ENCODE data around the gene MYCT1. TPM values are rescaled to one million over a fixed set of nuclear protein-coding genes. Genes with fewer than 3 reads are reported as not detected.

MYCT1 gene
- polyA plus RNA-seq, 3 donors, result not detected

DNA sequence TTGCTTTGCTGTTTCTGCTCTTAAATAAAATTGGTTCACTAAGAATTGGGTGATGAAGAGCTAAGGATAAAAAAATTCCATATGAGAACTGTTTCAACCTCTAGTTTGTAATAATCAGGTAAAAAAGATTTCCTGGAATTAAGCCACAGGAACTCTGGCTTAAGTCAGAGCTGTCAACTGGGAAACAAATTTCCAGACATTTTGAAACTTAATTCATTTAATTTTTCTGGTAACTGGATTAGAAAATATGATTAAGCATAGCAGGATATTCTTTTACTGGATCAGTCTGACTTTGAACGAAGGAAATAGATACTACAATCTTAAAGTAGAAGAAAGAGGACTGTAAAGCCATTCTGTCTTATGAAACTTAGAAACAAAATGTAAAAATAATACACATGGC, 51.6 kb downstream of the MYCT1 start:
- WGBS (ENCODE audit: insufficient coverage), result no CpG with 5 or more reads among the region's 1 CpG
- Histone ChIP-seq H3K4me3 (replicated peaks in 1 of 3; ENCODE audit: low read depth in 2 of 3, low read length in 3 of 3) (no peak overlapping the region), H3K4me1 (ENCODE audit: control insufficient read depth in 1 of 2, insufficient read depth in 2 of 2, low read length in 2 of 2) (no peaks in the 10 kb centered on the region), H2AFZ (ENCODE audit: insufficient read depth, low read depth, low read length, poor library complexity, severe bottlenecking) (no peak overlapping the region), H3K9me3 (replicated peaks in 1 of 2; ENCODE audit: control insufficient read depth in 1 of 2, insufficient read depth in 1 of 2, low read length in 2 of 2) (no peaks in the 10 kb centered on the region), H3K9ac (ENCODE audit: insufficient read depth, low read length, poor library complexity, severe bottlenecking) (no peak overlapping the region), H3K4me2 (replicated peaks; ENCODE audit: extremely low read depth, low read length, poor library complexity, severe bottlenecking) (no peak overlapping the region), H3K27me3 (ENCODE audit: control insufficient read depth in 2 of 2, insufficient read depth in 2 of 2, low read length in 2 of 2) (no peaks in the 10 kb centered on the region), H4K20me1 (ENCODE audit: insufficient read depth, low read length) (no peaks in the 10 kb centered on the region), H3K36me3 (replicated peaks in 1 of 2; ENCODE audit: control insufficient read depth in 1 of 2, insufficient read depth in 2 of 2, low read length in 2 of 2) (no peaks in the 10 kb centered on the region), H3K27ac (ENCODE audit: low read depth in 1 of 2, low read length in 2 of 2) (no peak overlapping the region), H3K79me2 (ENCODE audit: insufficient read depth, low read length) (no peaks in the 10 kb centered on the region)
- peaks cover 0 to 3% (median 1%) of the 10 kb centered on the region in 3 donors for H3K27me3 Mint-ChIP-seq (ENCODE audit: low read depth in 3 of 3)
- no peaks in the 10 kb centered on the region for H3K4me1 Mint-ChIP-seq
- H3K27ac Mint-ChIP-seq, result no peak overlapping the region
- H3K36me3 Mint-ChIP-seq, result no peaks in the 10 kb centered on the region
- no peak overlapping the region for H3K4me3 Mint-ChIP-seq
- DNase-seq, result no peak
- TF ChIP-seq CTCF (IDR thresholded peaks at IDR 0.05), result no peak
- intact Hi-C loops (cut with micrococcal nuclease), result no loop called here
- H3K9me3 Mint-ChIP-seq, result no peaks in the 10 kb centered on the region

GRCh38 chr6:152750694-152751093, 53.0 kb downstream of the MYCT1 start, which contains the start of gene VIP:
Gene VIP (plus strand): TSS chr6:152750797. CDS start chr6:152752178, 1,381 bp downstream.
- H3K4me3 Mint-ChIP-seq, result no peak within 1 kb of the TSS
- no peak for TF ChIP-seq CTCF (IDR thresholded peaks at IDR 0.05)

More at GRCh38 chr6:152750694-152751093, 53.0 kb downstream of the MYCT1 start, which contains the start of gene VIP:
- Histone ChIP-seq H3K27ac (ENCODE audit: low read depth in 1 of 2, low read length in 2 of 2) (no peak within 1 kb of the TSS), H3K27me3 (ENCODE audit: control insufficient read depth in 2 of 2, insufficient read depth in 2 of 2, low read length in 2 of 2) (no peaks in the 10 kb centered on the region), H3K36me3 (replicated peaks in 1 of 2; ENCODE audit: control insufficient read depth in 1 of 2, insufficient read depth in 2 of 2, low read length in 2 of 2) (no peaks in the 10 kb centered on the region), H3K79me2 (ENCODE audit: insufficient read depth, low read length) (no peaks in the 10 kb centered on the region), H3K9ac (ENCODE audit: insufficient read depth, low read length, poor library complexity, severe bottlenecking) (no peak within 1 kb of the TSS), H3K4me2 (replicated peaks; ENCODE audit: extremely low read depth, low read length, poor library complexity, severe bottlenecking) (no peak within 1 kb of the TSS), H4K20me1 (ENCODE audit: insufficient read depth, low read length) (no peaks in the 10 kb centered on the region), H3K4me1 (ENCODE audit: control insufficient read depth in 1 of 2, insufficient read depth in 2 of 2, low read length in 2 of 2) (no peaks in the 10 kb centered on the region), H3K4me3 (replicated peaks in 1 of 3; ENCODE audit: low read depth in 2 of 3, low read length in 3 of 3) (no peak within 1 kb of the TSS), H3K9me3 (replicated peaks in 1 of 2; ENCODE audit: control insufficient read depth in 1 of 2, insufficient read depth in 1 of 2, low read length in 2 of 2) (no peaks in the 10 kb centered on the region), H2AFZ (ENCODE audit: insufficient read depth, low read depth, low read length, poor library complexity, severe bottlenecking) (no peak within 1 kb of the TSS)
- intact Hi-C loops (cut with micrococcal nuclease), result no loop called here
- no peak for DNase-seq
- no peaks in the 10 kb centered on the region for H3K4me1 Mint-ChIP-seq
- WGBS (ENCODE audit: insufficient coverage), result 20% methylated on average over 2 of the region's 5 CpGs
- no peaks in the 10 kb centered on the region for H3K9me3 Mint-ChIP-seq
- no peak within 1 kb of the TSS for H3K27ac Mint-ChIP-seq
- H3K27me3 Mint-ChIP-seq (ENCODE audit: low read depth in 3 of 3), result peaks cover 0 to 3% (median 1%) of the 10 kb centered on the region in 3 donors
- no peaks in the 10 kb centered on the region for H3K36me3 Mint-ChIP-seq
